Activated T-helper 1 cell treated with anti-CD3 and anti-CD28 coated beads, Interleukin-2, amount 50 U/mL, for 16 hours (primary cell): Measurements from ENCODE around the gene GATM.
"Not testable (repeated sequence)": the region's sequence is repeated elsewhere in the genome, so short reads cannot be mapped to it uniquely, and the experiment has no call there.

Experiments used
- DNase-seq, 2 donors: peaks; one replicate each; pipeline ENCODE4 v3.0.0-alpha.2; 2020; ENCODE audit warnings: low read depth in 1 of 2, low spot score in 1 of 2

GATM gene

GRCh38 chr15:45389351-45389750 lies 11.0 kb upstream of the GATM start:
- DNase-seq: no peak

DNA sequence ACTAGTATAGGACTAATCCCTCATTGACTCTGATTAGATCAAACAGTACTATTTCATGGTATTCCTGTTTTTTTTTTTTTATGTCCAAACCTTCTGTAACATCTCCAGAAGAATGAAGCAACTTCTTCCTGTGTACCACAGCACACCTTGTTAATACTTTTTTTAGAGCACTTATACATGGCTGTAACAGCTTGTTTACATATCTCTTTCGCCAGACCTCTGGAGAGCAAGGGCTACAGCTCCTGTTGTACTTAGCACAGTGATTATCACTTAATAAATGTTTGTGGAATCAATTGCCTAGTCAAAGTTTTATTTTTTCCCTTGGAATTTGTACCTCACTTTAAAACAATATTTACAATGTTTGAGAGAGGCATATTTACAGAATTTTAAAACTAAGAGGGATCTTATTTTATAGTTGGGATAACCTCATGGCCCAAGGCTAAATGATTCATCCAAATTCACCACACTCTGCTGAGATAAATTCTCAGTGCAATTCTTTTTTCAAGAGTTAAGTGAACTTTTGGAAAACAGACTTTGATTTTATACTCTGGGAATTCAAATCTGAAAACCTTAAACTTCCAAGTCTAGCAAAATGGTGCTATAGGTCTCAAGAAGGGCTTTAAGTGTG lies 9.2 kb upstream of the GATM start:
- no peak for DNase-seq

GRCh38 chr15:45386974-45387373 lies 8.6 kb upstream of the GATM start:
- DNase-seq: no peak

- no peak for DNase-seq
These were observed 8.1 kb upstream of the GATM start for GRCh38 chr15:45386420-45386819.

- DNase-seq: no peak
These were observed 7.2 kb upstream of the GATM start for GRCh38 chr15:45385590-45385989.

DNA sequence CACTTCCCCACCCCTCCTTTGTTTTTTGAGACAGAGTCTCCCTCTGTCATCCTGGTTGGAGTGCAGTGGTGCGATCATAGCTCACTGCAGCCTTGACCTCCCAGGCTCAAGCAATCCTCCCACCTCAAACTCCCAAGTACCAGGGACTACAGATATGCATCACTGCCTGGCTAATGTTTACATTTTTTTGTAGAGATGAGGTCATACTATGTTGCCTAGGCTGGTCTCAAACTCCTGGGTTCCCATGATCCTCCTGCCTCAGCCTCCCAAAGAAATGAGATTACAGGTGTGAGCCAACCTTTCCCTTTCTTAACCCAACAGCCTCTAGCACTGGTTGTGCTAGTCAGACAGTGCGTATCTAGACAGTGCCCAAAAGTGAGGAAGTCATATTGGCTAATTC lies 6.4 kb upstream of the GATM start:
- no peak for DNase-seq

- DNase-seq: no peak
These were observed 544 bp upstream of the GATM start for GRCh38 chr15:45378913-45379262.

DNA sequence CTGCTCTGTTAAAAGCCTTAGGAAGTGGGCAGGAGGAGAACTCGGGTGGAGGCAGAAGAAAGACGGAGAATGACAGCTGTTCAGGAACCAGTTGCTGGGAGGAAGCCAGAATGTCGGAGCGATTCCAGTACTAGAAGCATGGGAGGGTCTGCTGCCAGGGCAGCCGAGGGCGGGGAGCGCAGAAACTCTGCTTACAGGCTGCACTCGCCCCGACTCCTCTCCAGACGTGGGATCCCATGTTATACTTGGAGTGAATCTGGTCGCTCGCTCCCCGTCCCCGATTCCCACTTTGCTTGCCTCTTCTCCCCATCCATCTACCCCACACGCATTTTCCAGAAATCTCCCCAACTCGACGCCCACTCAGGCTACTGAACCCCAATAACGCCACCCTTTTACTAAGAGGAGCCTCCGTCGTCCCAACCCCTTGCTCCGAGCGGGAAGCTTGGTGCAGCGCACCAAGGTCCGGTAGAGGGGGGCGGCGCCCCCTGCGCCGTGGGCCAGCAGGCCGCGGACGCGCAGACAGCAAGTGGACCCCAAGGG lies 665 bp downstream of the GATM start:
- no peak for DNase-seq

GRCh38 chr15:45376967-45377608 lies 1.3 kb downstream of the GATM start:
- DNase-seq: no peak

- no peak for DNase-seq
These were observed 1.9 kb downstream of the GATM start for GRCh38 chr15:45376300-45376928.

DNA sequence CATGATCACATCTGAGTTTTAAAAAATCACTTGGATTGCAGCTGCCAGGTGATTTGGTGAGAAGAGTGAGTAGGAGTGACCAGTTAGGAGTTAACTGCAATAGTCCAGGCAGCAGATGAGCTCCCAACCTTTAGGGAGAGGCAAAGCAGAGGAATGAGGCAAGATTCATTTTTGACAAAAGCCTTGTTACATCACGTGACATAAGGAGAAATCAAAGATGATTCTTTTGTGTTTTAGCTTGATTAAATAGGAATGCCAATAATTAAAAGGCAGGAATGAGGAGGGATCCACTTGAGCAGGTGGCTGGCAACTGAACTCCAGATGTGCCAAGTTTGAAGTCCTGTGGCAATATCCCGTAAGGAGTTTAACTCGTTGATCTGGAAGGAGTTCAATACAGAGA lies 2.5 kb downstream of the GATM start:
- DNase-seq: no peak

- DNase-seq: no peak
These were observed 4.4 kb downstream of the GATM start for GRCh38 chr15:45373976-45374375.

DNA sequence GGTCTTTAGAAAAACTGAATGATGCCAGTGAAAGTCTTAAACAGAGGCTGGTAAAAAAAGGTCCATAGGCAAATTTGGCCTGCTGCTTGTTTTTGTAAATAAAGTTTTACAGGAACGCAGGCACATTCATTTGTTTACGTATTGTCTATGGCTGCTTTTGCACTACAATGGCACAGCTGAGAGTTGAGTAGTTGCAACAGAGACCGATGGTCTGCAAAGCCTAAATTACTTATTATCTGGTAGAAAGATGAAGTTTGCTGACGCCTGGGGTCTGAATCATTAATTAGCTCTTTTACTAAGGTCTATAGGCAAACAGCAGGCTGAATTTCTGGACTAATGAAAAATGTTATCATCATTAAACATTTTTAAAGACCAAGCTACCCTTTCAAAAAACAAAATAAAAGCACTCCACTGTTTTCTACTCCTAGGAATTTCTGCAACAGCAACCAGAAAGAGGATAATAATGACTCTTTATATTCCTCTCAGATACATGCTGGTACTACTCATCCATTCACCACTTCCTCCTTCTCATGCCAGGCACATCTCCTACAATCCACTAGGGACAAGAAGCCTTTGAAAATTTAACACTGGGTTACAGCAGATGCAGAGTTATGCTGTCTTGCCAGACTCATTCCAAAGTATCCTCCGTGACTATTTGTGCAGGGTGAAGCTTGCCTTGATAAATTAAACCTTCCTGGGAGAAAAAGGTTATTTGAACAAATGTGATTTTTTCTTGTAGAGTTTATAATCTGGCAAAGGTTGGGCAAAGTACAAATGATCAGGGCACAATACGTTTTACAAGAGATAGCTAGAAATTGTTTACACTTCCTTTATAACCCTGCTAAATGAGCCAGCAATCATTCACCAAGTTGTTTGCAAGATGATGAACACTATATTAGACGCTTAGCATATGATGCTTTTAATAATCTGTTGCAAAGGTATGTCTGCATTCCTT lies 6.0 kb downstream of the GATM start:
- no peak for DNase-seq

DNA sequence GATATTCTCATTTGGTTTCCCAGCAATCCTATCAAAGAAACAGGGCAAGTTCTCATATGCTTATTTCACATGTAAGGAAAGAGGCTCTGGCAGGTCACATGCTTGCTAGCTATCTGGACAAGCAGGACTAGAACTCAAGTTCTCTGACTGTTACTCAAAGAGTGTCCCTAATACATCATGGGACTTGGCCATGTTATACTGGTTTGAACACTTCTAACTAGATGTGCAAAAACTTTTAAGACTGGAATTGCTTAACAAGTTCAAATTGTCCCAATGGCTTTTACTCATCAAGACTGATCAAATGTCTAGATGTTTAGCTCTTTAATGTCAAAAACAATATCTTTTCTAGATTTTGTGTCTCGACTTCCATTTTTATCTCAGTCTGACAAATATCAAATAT lies 6.8 kb downstream of the GATM start:
- DNase-seq: no peak

DNA sequence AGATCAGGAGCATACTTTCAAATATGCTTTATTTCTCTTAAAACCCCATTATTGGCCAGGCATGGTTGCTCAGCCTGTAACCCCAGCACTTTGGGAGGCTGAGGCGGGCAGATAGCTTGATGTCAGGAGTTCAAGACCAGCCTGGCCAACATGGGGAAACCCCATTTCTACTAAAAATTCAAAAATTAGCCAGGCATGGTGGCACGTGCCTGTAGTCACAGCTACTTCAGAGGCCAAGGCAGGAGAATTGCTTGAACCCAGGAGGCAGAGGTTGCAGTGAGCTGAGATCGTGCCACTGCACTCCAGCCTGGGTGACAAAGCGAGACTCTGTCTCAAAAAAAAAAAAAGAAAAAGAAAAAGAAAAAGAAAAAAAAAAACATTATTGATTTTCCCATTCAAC lies 8.3 kb downstream of the GATM start:
- DNase-seq: not testable (repeated sequence)

GRCh38 chr15:45367222-45367621 lies 11.1 kb downstream of the GATM start:
- not testable (repeated sequence) for DNase-seq

DNA sequence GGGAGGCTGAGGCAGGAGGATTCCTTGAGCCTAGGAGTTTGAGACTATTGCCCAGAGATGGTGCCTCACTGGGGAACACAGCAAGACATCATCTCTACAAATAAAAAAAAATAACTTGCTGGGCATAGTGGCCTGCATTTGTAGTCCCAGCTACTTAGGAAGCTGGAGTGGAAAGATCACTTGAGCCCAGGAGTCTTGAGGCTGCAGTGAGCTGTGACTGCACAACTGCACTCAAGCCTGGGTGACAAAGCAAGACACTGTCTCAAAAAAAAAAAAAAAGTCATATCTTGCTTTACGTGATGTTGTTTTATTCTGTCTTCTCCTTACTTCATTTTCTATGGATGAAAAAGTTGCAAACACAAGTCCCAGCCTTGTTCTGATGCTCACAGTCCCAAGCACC lies 14.1 kb downstream of the GATM start:
- no peak for DNase-seq

GRCh38 chr15:45363801-45364200 lies 14.5 kb downstream of the GATM start:
- no peak for DNase-seq

DNA sequence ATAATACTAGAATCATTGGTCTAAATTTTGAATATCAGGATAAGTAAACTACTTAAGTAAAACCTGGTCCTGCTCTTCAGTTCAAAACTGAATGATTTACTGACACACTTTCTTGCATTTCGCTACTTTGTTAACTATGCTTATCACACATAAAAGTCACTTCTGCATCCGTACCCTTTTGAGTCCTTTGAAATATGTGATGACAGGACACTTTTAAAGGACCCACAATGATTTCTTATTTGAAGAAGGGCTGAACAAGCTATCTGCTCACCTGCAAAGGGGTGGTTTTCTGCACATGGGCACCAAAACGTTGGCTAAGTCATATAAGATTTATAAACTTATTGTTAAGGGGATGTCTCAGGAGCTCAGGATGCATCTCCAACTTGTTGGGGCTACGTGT lies 15.0 kb downstream of the GATM start:
- no peak for DNase-seq

DNA sequence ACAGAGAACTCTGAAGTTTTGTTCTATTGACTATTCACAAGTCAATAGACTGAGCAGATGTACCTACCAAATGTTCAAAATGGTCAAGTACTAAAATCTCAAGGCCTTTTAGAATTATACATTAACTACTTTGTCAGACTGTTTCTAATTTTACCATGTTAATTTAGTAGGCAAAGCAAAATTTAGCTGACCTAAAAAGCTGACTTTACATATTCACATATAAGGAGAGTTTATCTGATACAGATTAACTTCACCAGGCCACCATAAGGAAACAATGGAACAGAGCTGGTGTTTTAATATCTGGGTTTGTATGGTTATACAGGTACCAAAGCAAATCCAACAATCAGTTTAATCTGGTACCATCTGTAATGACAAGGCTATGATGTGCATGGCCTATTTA lies 15.9 kb downstream of the GATM start:
- no peak for DNase-seq

DNA sequence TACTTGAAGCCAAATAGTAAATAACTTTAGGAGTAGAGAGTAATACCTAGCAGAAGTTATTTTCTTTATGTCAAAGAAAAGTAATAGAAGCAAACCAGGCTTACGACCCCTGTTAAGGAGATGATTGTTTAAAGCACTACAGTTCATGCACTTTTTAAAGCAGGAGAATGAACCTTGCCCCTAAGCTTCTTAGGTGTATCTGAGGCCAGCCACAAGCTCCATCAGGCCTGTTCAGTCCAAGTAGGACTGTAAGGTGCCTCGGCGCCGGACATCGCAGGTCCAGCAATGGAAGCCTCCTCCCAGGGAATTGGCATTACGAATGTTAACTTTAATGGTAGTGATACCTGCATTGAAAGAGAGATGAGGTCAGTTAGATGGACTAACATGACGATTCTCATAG lies 16.5 kb downstream of the GATM start:
- no peak for DNase-seq

GRCh38 chr15:45355860-45356259 lies 22.5 kb downstream of the GATM start:
- no peak for DNase-seq
